DND-41 (cell line): ENCODE measurements around the gene L3MBTL3.

Source experiments
- ATAC-seq: fragments of 200-7000 bp; cut with Tn5 transposase; 3 replicates; pipeline ENCODE4 v1.9.1; 2021; ENCODE audit warnings: low read depth; ENCODE audit not compliant: insufficient read depth
- DNase-seq: peaks from one replicate; pipeline ENCODE4 v3.0.0-alpha.2; 2020
- H2AFZ ChIP-seq: 2 replicates; pipeline ENCODE4 v1.6.0; 2012; ENCODE audit warnings: low read depth, low read length
- H3K27ac ChIP-seq: 2 replicates; pipeline ENCODE4 v1.5.1; 2012; ENCODE audit warnings: low read length, inconsistent platforms
- H3K27me3 ChIP-seq: fragments of 200-600 bp; sonication (generic); 2 replicates; pipeline ENCODE4 v1.6.0; 2012; ENCODE audit warnings: low read length, mild to moderate bottlenecking, inconsistent platforms; ENCODE audit not compliant: insufficient read depth, poor library complexity
- H3K36me3 ChIP-seq: 2 replicates; pipeline ENCODE4 v1.5.1; 2012; ENCODE audit warnings: low read length, inconsistent platforms; ENCODE audit not compliant: insufficient read depth
- H3K4me1 ChIP-seq: 2 replicates; pipeline ENCODE4 v1.5.1; 2012; ENCODE audit warnings: mild to moderate bottlenecking, low read length; ENCODE audit not compliant: insufficient read depth
- H3K4me2 ChIP-seq: 2 replicates; pipeline ENCODE4 v1.6.0; 2012; ENCODE audit warnings: mild to moderate bottlenecking, moderate library complexity, low read length, inconsistent platforms; ENCODE audit not compliant: insufficient read depth
- H3K4me3 ChIP-seq, 2 experiments: fragments of 200-600 bp in 1 of 2; shearing (Covaris generic) in 1 of 2; 2 replicates each; pipeline ENCODE4 v1.5.1; 2012 to 2016; ENCODE audit warnings: inconsistent platforms in 2 of 2, low read length in 2 of 2, mild to moderate bottlenecking in 2 of 2, low read depth in 1 of 2, moderate library complexity in 1 of 2
- H3K79me2 ChIP-seq: 2 replicates; pipeline ENCODE4 v1.6.0; 2012; ENCODE audit warnings: low read length, inconsistent platforms; ENCODE audit not compliant: insufficient read depth
- H3K9ac ChIP-seq: 2 replicates; pipeline ENCODE4 v1.6.0; 2012; ENCODE audit warnings: low read depth, mild to moderate bottlenecking, inconsistent platforms, low read length, moderate library complexity
- H3K9me3 ChIP-seq: 2 replicates; pipeline ENCODE4 v1.5.1; 2012; ENCODE audit warnings: low read length, moderate library complexity, mild to moderate bottlenecking, inconsistent platforms; ENCODE audit not compliant: insufficient read depth, severe bottlenecking
- H4K20me1 ChIP-seq: 2 replicates; pipeline ENCODE4 v1.6.0; 2012; ENCODE audit warnings: low read length; ENCODE audit not compliant: insufficient read depth
- CTCF ChIP-seq: IDR thresholded peaks from 2 replicates; pipeline ENCODE4 v1.5.1; 2012; ENCODE audit warnings: borderline replicate concordance, low read length, moderate library complexity, mild to moderate bottlenecking; ENCODE audit not compliant: poor library complexity, severe bottlenecking; ENCODE audit errors: extremely low read depth
- EZH2 ChIP-seq: IDR thresholded peaks from 3 replicates; pipeline ENCODE4 v1.6.1; 2012; ENCODE audit warnings: borderline replicate concordance, low read depth, mild to moderate bottlenecking, moderate library complexity, low read length, inconsistent platforms; ENCODE audit not compliant: severe bottlenecking

Gene L3MBTL3

GRCh38 chr6:130027948-130028347 is 9.6 kb downstream of the L3MBTL3 start:
- Histone ChIP-seq H3K27ac (no peak overlapping the region), H3K27me3 (peaks cover 6% of the 10 kb centered on the region), H2AFZ (no peak overlapping the region), H3K36me3 (no peaks in the 10 kb centered on the region), H3K9me3 (no peaks in the 10 kb centered on the region), H3K4me3 (no peak overlapping the region), H3K9ac (no peak overlapping the region), H4K20me1 (no peaks in the 10 kb centered on the region), H3K79me2 (no peaks in the 10 kb centered on the region), H3K4me2 (no peak overlapping the region), H3K4me1 (no peaks in the 10 kb centered on the region)
- TF ChIP-seq CTCF (no peak), EZH2 (no peak)
- ATAC-seq, result no peak
- no peak for DNase-seq

- Histone ChIP-seq H3K9ac (no peak overlapping the region), H4K20me1 (no peaks in the 10 kb centered on the region), H3K27me3 (peaks cover 6% of the 10 kb centered on the region), H3K27ac (no peak overlapping the region), H2AFZ (no peak overlapping the region), H3K36me3 (no peaks in the 10 kb centered on the region), H3K4me2 (no peak overlapping the region), H3K9me3 (no peaks in the 10 kb centered on the region), H3K4me1 (no peaks in the 10 kb centered on the region), H3K4me3 (no peak overlapping the region), H3K79me2 (no peaks in the 10 kb centered on the region)
- no peak for TF ChIP-seq EZH2
- no peak for TF ChIP-seq CTCF
- no peak for ATAC-seq
- no peak for DNase-seq
Observed at GRCh38 chr6:130029163-130029562, 10.8 kb downstream of the L3MBTL3 start.

- Histone ChIP-seq H3K4me3 (no peak overlapping the region), H3K36me3 (no peaks in the 10 kb centered on the region), H3K4me1 (no peaks in the 10 kb centered on the region), H4K20me1 (no peaks in the 10 kb centered on the region), H3K27ac (no peak overlapping the region), H3K9ac (no peak overlapping the region), H3K79me2 (no peaks in the 10 kb centered on the region), H3K9me3 (no peaks in the 10 kb centered on the region), H3K4me2 (no peak overlapping the region), H2AFZ (no peak overlapping the region), H3K27me3 (peaks cover 8% of the 10 kb centered on the region)
- DNase-seq (no peak), ATAC-seq (no peak)
- TF ChIP-seq EZH2 (no peak), CTCF (no peak)
Observed at GRCh38 chr6:130032758-130033340, 14.5 kb downstream of the L3MBTL3 start.

- no peaks in the 10 kb centered on the region for H4K20me1 ChIP-seq
- DNase-seq (no peak), ATAC-seq (no peak)
- H3K27ac ChIP-seq, result no peak overlapping the region
- TF ChIP-seq CTCF (no peak), EZH2 (no peak)
- no peak overlapping the region for H3K9ac ChIP-seq
- peaks cover 8% of the 10 kb centered on the region for H3K27me3 ChIP-seq
- H3K4me1 ChIP-seq, result no peaks in the 10 kb centered on the region
- no peak overlapping the region for H3K4me3 ChIP-seq
- H3K36me3 ChIP-seq, result no peaks in the 10 kb centered on the region
- no peaks in the 10 kb centered on the region for H3K79me2 ChIP-seq
- no peak overlapping the region for H2AFZ ChIP-seq
- no peaks in the 10 kb centered on the region for H3K9me3 ChIP-seq
- no peak overlapping the region for H3K4me2 ChIP-seq
Observed at GRCh38 chr6:130033949-130034348, 15.6 kb downstream of the L3MBTL3 start.
